ENCODE results near the gene AGPAT2. TPM values are rescaled to one million over a fixed set of nuclear protein-coding genes. Genes with fewer than 3 reads are reported as not detected.

The AGPAT2 gene
- total and polyA plus RNA-seq, 2 donors from 2014 or later: 73.4 to 83.6 TPM

DNA sequence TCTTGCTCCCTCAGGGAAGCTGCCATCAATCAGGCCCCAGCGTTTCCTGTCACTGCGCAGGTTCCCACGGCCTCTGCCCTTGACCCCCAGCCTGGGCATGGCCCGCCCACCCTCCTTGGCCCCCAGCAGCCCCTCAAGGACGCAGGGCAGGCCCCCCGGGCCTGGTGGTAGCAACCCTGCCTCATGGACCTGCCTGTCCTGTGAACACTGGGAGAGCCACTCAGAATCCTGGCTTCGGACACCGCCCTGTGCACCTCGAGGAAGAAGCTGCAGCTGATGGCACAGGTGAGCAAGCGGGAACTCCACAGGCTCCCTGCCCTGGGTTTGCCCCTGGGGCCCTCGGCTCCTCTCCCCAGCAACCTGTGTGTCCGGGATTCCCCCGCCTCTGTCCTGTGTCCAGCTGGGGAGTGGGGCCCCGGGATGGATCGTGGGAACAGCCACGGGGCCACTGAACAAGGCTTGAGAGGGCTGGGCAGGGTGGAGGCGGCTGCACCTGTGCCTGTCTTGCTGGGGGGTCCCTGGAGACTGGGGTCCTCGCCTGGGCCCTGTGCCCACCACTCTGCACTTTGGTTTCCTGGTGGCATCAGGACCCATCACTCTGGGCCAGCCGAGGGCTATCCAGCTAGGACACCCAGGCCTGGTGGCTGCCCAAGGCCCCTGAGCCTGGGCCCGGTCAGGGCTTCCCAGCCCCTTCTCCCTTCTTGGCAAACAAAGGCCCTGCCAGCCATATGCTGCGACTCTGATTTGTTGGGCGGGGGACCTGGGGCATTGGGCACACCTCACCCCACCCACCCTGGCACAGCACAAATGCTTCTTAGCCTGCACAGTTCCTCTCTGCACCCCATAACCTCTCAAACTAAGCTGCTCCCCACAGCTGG is 58.0 kb downstream of the AGPAT2 start:
- FAIRE-seq: no peak
- Histone ChIP-seq H3K36me3 (ENCODE audit: control insufficient read depth in 2 of 3, insufficient read depth in 3 of 3, low read length in 3 of 3) (peaks cover 0 to 3% (median 0%) of the 10 kb centered on the region in 3 donors), H3K27me3 (ENCODE audit: control insufficient read depth, insufficient read depth, low read length) (peaks cover 4% of the 10 kb centered on the region), H3K27ac (ENCODE audit: low read depth in 2 of 2, low read length in 2 of 2) (no peak overlapping the region), H3K9me3 (ENCODE audit: control insufficient read depth in 2 of 3, insufficient read depth in 1 of 3, low read length in 3 of 3) (peaks cover 0 to 2% (median 0%) of the 10 kb centered on the region in 3 donors), H3K4me1 (ENCODE audit: control insufficient read depth in 2 of 3, insufficient read depth in 2 of 3, low read depth in 1 of 3, low read length in 3 of 3) (peaks cover 8 to 33% (median 26%) of the 10 kb centered on the region in 3 donors), H3K9ac (ENCODE audit: low read length in 3 of 3) (no peak overlapping the region), H3K4me3 (ENCODE audit: low read length in 3 of 3) (no peak overlapping the region)
- DNase-seq: peak in 2 of 5 donors; percentile 56 to 68
- TF ChIP-seq, protein P1, sequence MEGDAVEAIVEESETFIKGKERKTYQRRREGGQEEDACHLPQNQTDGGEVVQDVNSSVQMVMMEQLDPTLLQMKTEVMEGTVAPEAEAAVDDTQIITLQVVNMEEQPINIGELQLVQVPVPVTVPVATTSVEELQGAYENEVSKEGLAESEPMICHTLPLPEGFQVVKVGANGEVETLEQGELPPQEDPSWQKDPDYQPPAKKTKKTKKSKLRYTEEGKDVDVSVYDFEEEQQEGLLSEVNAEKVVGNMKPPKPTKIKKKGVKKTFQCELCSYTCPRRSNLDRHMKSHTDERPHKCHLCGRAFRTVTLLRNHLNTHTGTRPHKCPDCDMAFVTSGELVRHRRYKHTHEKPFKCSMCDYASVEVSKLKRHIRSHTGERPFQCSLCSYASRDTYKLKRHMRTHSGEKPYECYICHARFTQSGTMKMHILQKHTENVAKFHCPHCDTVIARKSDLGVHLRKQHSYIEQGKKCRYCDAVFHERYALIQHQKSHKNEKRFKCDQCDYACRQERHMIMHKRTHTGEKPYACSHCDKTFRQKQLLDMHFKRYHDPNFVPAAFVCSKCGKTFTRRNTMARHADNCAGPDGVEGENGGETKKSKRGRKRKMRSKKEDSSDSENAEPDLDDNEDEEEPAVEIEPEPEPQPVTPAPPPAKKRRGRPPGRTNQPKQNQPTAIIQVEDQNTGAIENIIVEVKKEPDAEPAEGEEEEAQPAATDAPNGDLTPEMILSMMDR (IDR thresholded peaks at IDR 0.05; ENCODE audit: borderline replicate concordance, extremely low read depth, insufficient read depth): no peak
- intact Hi-C loops (cut with DNase I): loop anchor here (5.0 to 10.0 kb wide), 2 partner anchors 84 to 142 kb away; partner anchors contain the start of gene NOTCH1

DNA sequence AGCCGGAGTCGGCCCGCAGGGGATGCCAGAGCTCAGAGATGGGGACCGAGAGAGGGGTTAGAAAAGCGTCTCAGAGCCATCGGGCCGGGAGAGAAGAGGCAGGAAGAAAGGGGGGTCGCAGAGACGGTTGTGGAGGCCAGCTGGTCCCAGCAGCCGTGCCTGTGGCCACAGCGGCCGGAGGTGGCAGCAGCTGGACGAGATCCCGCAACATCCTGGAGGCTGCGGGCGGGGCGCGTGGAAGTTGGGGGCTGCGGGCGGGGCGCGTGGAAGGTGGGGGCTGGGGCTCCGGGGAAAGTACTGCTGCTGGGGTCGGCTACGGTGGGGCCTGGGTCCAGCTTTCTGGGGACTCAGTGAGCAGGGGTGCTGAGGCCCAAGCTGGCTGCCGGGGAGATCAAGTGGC is 59.0 kb downstream of the AGPAT2 start:
- no peak for FAIRE-seq
- no peak overlapping the region for H3K4me3 ChIP-seq (ENCODE audit: low read length in 3 of 3)
- intact Hi-C loops (cut with DNase I): loop anchor here (5.0 to 10.0 kb wide), 2 partner anchors 83 to 141 kb away; partner anchors contain the start of gene NOTCH1
- no peak overlapping the region for H3K27ac ChIP-seq (ENCODE audit: low read depth in 2 of 2, low read length in 2 of 2)
- H3K4me1 ChIP-seq (ENCODE audit: control insufficient read depth in 2 of 3, insufficient read depth in 2 of 3, low read depth in 1 of 3, low read length in 3 of 3): peaks cover 8 to 40% (median 26%) of the 10 kb centered on the region in 3 donors
- peaks cover 0 to 2% (median 0%) of the 10 kb centered on the region in 3 donors for H3K9me3 ChIP-seq (ENCODE audit: control insufficient read depth in 2 of 3, insufficient read depth in 1 of 3, low read length in 3 of 3)
- TF ChIP-seq, protein P1 (IDR thresholded peaks at IDR 0.05; ENCODE audit: borderline replicate concordance, extremely low read depth, insufficient read depth): no peak
- DNase-seq: peak in 4 of 5 donors; percentile 14 to 72 (median 55)
- H3K27me3 ChIP-seq (ENCODE audit: control insufficient read depth, insufficient read depth, low read length): peaks cover 4% of the 10 kb centered on the region
- H3K36me3 ChIP-seq (ENCODE audit: control insufficient read depth in 2 of 3, insufficient read depth in 3 of 3, low read length in 3 of 3): peaks cover 0 to 3% (median 0%) of the 10 kb centered on the region in 3 donors
- no peak overlapping the region for H3K9ac ChIP-seq (ENCODE audit: low read length in 3 of 3)

DNA sequence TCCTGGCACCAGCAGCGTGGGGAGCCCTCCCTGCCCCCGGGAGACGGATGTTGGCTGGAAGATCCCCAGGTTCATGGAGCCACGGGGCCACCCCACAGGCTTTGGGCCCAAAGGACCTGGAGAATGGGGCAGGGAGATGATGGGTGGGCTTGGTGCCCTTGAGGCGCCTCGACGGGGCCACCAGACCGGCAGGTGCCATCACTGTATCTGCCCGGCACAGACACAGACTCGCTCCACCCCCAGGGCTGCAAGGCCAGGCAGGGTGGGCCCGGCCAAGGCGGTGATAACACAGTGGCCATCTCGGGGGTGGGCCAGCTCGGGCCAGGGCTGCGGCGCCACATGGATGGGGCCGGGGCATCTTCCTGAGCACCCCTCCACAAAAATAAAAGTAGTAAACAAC is 59.6 kb downstream of the AGPAT2 start:
- H3K36me3 ChIP-seq (ENCODE audit: control insufficient read depth in 2 of 3, insufficient read depth in 3 of 3, low read length in 3 of 3): peaks cover 0 to 3% (median 0%) of the 10 kb centered on the region in 3 donors
- DNase-seq (peak in 1 of 5 donors; percentile 69), FAIRE-seq (no peak)
- no peak overlapping the region for H3K4me3 ChIP-seq (ENCODE audit: low read length in 3 of 3)
- TF ChIP-seq, protein P1 (IDR thresholded peaks at IDR 0.05; ENCODE audit: borderline replicate concordance, extremely low read depth, insufficient read depth): no peak
- intact Hi-C loops (cut with DNase I): loop anchor here (5.0 to 10.0 kb wide), 2 partner anchors 83 to 140 kb away; partner anchors contain the start of gene NOTCH1
- H3K4me1 ChIP-seq (ENCODE audit: control insufficient read depth in 2 of 3, insufficient read depth in 2 of 3, low read depth in 1 of 3, low read length in 3 of 3): peaks cover 8 to 40% (median 26%) of the 10 kb centered on the region in 3 donors
- no peak overlapping the region for H3K9ac ChIP-seq (ENCODE audit: low read length in 3 of 3)
- peaks cover 0 to 2% (median 0%) of the 10 kb centered on the region in 3 donors for H3K9me3 ChIP-seq (ENCODE audit: control insufficient read depth in 2 of 3, insufficient read depth in 1 of 3, low read length in 3 of 3)
- H3K27me3 ChIP-seq (ENCODE audit: control insufficient read depth, insufficient read depth, low read length): peaks cover 4% of the 10 kb centered on the region
- H3K27ac ChIP-seq (ENCODE audit: low read depth in 2 of 2, low read length in 2 of 2): no peak overlapping the region

Measured in kidney (tissue), 14 donors.